Skeletal muscle cell (primary cell): Measurements from ENCODE around the gene HIRA.

Experiments used
- DNase-seq: peaks from one replicate; pipeline ENCODE4 v3.0.0-alpha.2; 2010; ENCODE audit warnings: low read depth
- H3K4me3 ChIP-seq: 2 replicates; pipeline ENCODE4 v1.5.1; 2011; ENCODE audit warnings: low read depth, mild to moderate bottlenecking, control low read depth, low read length, moderate library complexity

Gene HIRA

GRCh38 chr22:19360862-19361261 lies 70.7 kb downstream of the HIRA start:
- DNase-seq, result no peak
- no peak overlapping the region for H3K4me3 ChIP-seq

GRCh38 chr22:19360300-19360792 lies 71.2 kb downstream of the HIRA start:
- no peak for DNase-seq
- H3K4me3 ChIP-seq, result no peak overlapping the region

GRCh38 chr22:19359554-19360299 lies 71.8 kb downstream of the HIRA start:
- no peak for DNase-seq
- no peak overlapping the region for H3K4me3 ChIP-seq

- no peak for DNase-seq
- no peak overlapping the region for H3K4me3 ChIP-seq
Observed at GRCh38 chr22:19358703-19359553, 72.6 kb downstream of the HIRA start.

- DNase-seq, result no peak
- no peak overlapping the region for H3K4me3 ChIP-seq
Observed at GRCh38 chr22:19358195-19358594, 73.3 kb downstream of the HIRA start.

- DNase-seq, result no peak
Observed at GRCh38 chr22:19357270-19358105, 74.0 kb downstream of the HIRA start.

GRCh38 chr22:19356708-19357269 lies 74.7 kb downstream of the HIRA start:
- no peak for DNase-seq
- no peak overlapping the region for H3K4me3 ChIP-seq

More at GRCh38 chr22:19357270-19358105, 74.0 kb downstream of the HIRA start:
- H3K4me3 ChIP-seq, result no peak overlapping the region

GRCh38 chr22:19355413-19356157 lies 75.9 kb downstream of the HIRA start:
- no peak for DNase-seq
- no peak overlapping the region for H3K4me3 ChIP-seq

- no peak overlapping the region for H3K4me3 ChIP-seq
- no peak for DNase-seq
Observed at GRCh38 chr22:19354201-19354600, 77.3 kb downstream of the HIRA start.

- DNase-seq, result no peak
- no peak overlapping the region for H3K4me3 ChIP-seq
Observed at GRCh38 chr22:19353363-19354131, 78.0 kb downstream of the HIRA start.

GRCh38 chr22:19352766-19353165 lies 78.8 kb downstream of the HIRA start:
- DNase-seq, result no peak
- H3K4me3 ChIP-seq, result no peak overlapping the region

GRCh38 chr22:19352217-19352616 lies 79.3 kb downstream of the HIRA start:
- no peak for DNase-seq
- no peak overlapping the region for H3K4me3 ChIP-seq

GRCh38 chr22:19351604-19352003 lies 79.9 kb downstream of the HIRA start:
- DNase-seq, result no peak
- no peak overlapping the region for H3K4me3 ChIP-seq

- H3K4me3 ChIP-seq, result no peak overlapping the region
- DNase-seq, result no peak
Observed at GRCh38 chr22:19350947-19351346, 80.6 kb downstream of the HIRA start.

- no peak overlapping the region for H3K4me3 ChIP-seq
- DNase-seq, result no peak
Observed at GRCh38 chr22:19350476-19350859, 81.1 kb downstream of the HIRA start.

GRCh38 chr22:19349778-19350475 lies 81.6 kb downstream of the HIRA start:
- no peak for DNase-seq
- no peak overlapping the region for H3K4me3 ChIP-seq

GRCh38 chr22:19346677-19347265 lies 84.8 kb downstream of the HIRA start:
- no peak overlapping the region for H3K4me3 ChIP-seq
- DNase-seq, result no peak
